ENCODE data around the gene SLX4.

SLX4 gene

DNA sequence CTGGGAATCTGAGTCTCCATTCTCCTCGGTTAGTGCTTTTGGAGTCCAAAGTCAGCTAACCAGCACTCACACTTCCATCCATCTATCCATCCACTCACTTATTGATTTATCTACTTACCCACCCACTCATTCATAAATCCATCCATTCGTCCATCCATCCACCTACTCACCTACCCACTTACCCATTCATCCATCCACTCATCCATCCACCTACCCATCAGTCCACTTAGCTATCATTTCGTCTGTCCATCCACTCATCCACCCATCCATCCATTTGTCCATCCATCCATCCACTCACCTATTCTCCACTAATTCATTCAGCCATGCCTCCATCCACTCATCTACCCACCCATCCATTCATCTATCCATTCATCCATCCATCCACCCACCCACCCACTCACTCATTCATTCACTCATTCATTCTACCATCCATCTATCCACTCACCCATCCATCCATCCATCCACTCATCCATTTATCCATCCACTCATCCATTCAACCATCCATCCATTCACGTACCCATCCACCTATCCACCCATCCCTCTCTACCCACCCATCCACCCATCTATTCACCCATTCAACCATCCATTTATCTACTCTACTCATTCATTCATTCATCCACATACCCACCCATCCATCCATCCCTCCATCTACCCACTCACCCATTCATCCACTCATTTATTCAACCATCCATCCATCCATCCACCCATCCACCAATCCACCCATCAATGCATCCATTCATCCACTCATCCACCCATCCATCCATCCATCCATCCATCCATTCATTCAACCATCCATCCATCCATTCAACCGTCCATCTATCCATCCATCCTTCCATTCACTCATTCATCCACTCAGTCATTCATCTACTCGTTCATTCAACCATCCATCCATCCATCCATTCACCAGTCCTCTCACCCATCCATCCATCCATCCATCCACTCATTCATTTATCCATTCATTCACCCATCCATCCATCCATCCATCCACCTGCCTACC is 60.3 kb downstream of the SLX4 start:
- H3K27ac ChIP-seq = no peak overlapping the region
- TF ChIP-seq ZFX (IDR thresholded peaks at IDR 0.05) = no peak
- TF ChIP-seq, protein P1, sequence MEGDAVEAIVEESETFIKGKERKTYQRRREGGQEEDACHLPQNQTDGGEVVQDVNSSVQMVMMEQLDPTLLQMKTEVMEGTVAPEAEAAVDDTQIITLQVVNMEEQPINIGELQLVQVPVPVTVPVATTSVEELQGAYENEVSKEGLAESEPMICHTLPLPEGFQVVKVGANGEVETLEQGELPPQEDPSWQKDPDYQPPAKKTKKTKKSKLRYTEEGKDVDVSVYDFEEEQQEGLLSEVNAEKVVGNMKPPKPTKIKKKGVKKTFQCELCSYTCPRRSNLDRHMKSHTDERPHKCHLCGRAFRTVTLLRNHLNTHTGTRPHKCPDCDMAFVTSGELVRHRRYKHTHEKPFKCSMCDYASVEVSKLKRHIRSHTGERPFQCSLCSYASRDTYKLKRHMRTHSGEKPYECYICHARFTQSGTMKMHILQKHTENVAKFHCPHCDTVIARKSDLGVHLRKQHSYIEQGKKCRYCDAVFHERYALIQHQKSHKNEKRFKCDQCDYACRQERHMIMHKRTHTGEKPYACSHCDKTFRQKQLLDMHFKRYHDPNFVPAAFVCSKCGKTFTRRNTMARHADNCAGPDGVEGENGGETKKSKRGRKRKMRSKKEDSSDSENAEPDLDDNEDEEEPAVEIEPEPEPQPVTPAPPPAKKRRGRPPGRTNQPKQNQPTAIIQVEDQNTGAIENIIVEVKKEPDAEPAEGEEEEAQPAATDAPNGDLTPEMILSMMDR (conservative IDR thresholded peaks at IDR 0.05) = no peak

DNA sequence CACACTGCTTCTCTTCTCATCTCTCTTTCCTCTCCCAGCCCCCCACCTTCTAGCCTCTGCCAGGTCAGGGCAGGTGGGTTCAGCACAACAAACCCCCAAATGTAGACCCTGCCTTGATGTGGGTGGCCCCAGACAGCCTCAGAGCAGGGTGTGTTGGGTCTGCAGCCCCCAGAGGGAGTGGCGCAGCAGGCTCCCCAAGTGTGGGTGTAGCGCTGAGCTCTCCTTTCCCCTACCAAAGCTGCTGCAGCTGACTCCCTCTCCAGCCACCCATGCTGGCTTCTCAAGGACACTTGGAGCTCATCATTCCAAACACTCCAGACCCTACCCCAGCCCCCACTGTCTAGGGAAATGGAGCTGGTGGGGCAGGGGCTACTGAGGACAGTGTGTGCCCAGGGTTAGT is 61.5 kb downstream of the SLX4 start:
- no peak overlapping the region for H3K27ac ChIP-seq
- no peak for TF ChIP-seq ZFX (IDR thresholded peaks at IDR 0.05)
- TF ChIP-seq, protein P1 (conservative IDR thresholded peaks at IDR 0.05) = no peak

DNA sequence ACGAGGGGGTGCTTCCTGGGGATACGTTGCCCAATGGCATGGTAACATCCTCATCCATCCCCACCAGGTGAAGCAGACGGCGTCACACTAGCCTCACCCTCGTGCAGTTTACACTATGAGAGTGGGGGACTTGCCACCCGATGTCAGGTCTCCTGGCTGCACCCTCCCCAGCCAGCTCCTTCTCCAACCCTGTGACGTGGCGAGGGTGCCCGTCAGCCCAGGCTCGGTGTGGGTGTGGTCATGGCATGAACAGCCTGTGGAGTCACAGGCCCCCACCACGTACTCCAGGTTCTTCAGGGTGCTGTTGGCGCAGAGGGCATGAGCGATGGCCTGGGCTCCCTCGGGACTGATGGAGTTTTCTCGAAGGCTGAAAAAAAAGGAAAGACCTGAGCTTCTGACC is 62.5 kb downstream of the SLX4 start:
- TF ChIP-seq, protein P1 (conservative IDR thresholded peaks at IDR 0.05) = no peak
- no peak for TF ChIP-seq ZFX (IDR thresholded peaks at IDR 0.05)
- H3K27ac ChIP-seq = no peak overlapping the region

DNA sequence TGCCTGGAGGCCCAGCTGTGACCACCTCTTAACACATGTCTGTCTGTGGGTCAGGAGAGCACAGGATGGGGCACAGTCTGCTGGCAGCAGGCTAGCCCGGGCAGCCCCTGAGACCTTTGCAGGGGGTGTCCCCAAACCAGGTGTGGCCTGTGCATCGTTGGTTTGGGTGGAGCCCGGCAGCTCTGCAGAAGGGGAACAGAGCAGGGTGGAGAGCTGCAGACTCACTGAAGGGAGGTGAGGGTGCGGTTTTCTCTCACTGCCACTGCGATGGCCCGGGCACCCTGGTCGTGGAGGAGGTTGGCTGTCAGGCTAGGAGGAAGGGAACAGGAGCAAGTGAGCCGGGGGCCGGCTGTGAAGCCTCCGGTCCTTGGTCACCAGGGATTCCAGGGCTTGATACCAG is 63.0 kb downstream of the SLX4 start:
- no peak for TF ChIP-seq ZFX (IDR thresholded peaks at IDR 0.05)
- TF ChIP-seq, protein P1 (conservative IDR thresholded peaks at IDR 0.05) = no peak
- H3K27ac ChIP-seq = no peak overlapping the region

DNA sequence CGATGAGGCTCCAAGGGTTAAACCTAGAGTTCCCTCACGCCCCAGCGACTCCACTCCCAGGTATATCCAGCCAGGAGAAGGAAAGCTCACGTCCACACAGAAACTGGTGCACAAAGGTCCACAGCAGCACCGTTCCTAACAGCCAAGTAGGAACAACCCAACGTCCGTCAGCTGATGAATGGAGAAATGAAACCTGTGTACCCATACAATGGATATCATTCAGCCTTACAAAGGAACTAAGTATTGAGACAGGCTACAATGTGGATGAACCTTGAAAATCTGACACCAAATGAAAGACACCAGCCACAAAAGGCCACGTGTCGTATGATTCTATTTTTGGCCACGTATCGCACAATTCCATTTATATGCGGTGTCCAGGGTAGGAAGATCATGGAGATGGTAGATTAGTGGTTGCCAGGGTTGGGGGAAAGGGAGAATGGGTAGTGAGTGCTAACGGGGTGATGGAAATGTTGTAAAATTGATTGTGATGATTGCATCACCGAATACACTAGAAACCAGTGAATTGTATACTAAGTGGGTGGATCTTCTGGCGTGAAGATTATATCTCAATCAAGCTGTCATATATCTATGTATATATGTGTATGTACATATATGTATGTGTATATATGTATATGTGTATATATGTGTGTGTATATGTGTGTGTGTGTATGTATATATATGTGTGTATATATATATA is 64.3 kb downstream of the SLX4 start:
- no peak overlapping the region for H3K27ac ChIP-seq
- TF ChIP-seq ZFX (IDR thresholded peaks at IDR 0.05) = no peak
- TF ChIP-seq, protein P1 (conservative IDR thresholded peaks at IDR 0.05) = no peak

DNA sequence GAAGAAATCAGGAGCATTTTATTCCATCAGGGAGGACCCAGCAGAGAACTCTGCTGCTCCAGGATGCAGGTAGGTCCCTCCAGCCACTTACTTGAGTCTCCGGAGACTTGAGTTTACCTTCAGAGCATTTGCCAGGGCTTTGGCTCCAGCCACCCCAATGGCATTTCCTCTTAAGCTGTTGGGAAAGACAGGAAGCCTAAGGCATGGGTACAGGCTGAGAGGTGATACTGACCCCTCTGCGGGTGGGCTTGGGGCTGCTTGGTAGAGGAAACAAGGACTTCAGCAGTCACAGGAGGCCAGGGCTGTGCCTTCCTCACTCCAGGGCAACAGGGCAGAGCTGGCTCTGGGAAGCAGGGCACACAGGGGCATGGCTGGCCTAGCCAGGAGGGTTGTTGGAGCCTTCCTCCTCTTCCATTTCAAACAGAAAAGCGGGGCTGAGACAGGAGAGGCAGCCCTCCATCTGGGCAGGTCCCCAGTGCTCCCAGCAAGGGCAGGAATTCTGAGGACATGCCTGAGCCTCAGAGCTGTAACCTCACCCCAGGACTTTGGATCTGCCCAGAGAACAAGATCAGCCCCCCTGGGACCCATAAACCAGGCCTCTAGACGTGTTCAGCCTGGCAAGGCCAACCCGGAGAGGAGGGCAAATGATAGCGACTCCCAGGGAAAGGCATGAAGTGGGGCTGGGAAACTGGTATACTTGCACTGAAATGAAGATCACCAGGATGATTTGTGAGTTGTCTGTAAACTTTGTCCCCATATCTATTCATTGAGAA is 68.6 kb downstream of the SLX4 start:
- TF ChIP-seq, protein P1 (conservative IDR thresholded peaks at IDR 0.05) = no peak
- no peak for TF ChIP-seq ZFX (IDR thresholded peaks at IDR 0.05)
- no peak overlapping the region for H3K27ac ChIP-seq

All from C4-2B (cell line).